Left ventricle myocardium inferior (tissue), 1 donor: ENCODE data around the gene NRP2. TPM values are rescaled to one million over a fixed set of nuclear protein-coding genes. Genes with fewer than 3 reads are reported as not detected.

Experiments
- DNase-seq: peaks from one replicate; pipeline ENCODE4 v3.0.0-alpha.2; 2020
- H3K27ac ChIP-seq: fragments of 200-600 bp; replicated peaks from 2 replicates; pipeline ENCODE4 v1.8.0; 2021
- H3K27me3 ChIP-seq: fragments of 200-600 bp; 2 replicates; pipeline ENCODE4 v1.8.0; 2021; ENCODE audit warnings: low read depth
- H3K36me3 ChIP-seq: fragments of 200-600 bp; 2 replicates; pipeline ENCODE4 v1.8.0; 2021
- H3K4me1 ChIP-seq: fragments of 200-600 bp; 2 replicates; pipeline ENCODE4 v1.8.0; 2021
- H3K4me3 ChIP-seq: fragments of 200-600 bp; 2 replicates; pipeline ENCODE4 v1.8.0; 2021; ENCODE audit warnings: mild to moderate bottlenecking, moderate library complexity
- H3K9me3 ChIP-seq: fragments of 200-600 bp; replicated peaks from 2 replicates; pipeline ENCODE4 v1.8.0; 2021
- intact Hi-C: fragments of 100-400 bp; cut with micrococcal nuclease; formaldehyde crosslinking; loops from one replicate; pipeline ENCODE4 v1.11.0; 2022
- total RNA-seq: library from RNA; stranded (reverse); fragmentation: NEBNext Ultra II Directional; extraction: Animal tissue kit (Norgen Biotek cat#: 25700); gene quantifications from one replicate; pipeline ENCODE4 v1.2.1, GENCODE V29; 2021
- TF ChIP-seq, protein P1 (sequence below): fragments of 200-600 bp; IDR thresholded peaks from 2 replicates; pipeline ENCODE4 v1.8.0; 2021; ENCODE audit warnings: antibody characterized with exemption, mild to moderate bottlenecking, borderline replicate concordance
- donor health status: DM: no; HTN: yes; CAD: no; lungs with severe emphysema.

NRP2 gene
- total RNA-seq, 1 donor from 2014 or later = 7.6 TPM

- Histone ChIP-seq H3K4me1 (peaks cover 15% of the 10 kb centered on the region), H3K27me3 (no peaks in the 10 kb centered on the region), H3K36me3 (no peaks in the 10 kb centered on the region), H3K9me3 (peaks cover 14% of the 10 kb centered on the region), H3K27ac (no peak overlapping the region), H3K4me3 (no peak overlapping the region)
- TF ChIP-seq, protein P1, sequence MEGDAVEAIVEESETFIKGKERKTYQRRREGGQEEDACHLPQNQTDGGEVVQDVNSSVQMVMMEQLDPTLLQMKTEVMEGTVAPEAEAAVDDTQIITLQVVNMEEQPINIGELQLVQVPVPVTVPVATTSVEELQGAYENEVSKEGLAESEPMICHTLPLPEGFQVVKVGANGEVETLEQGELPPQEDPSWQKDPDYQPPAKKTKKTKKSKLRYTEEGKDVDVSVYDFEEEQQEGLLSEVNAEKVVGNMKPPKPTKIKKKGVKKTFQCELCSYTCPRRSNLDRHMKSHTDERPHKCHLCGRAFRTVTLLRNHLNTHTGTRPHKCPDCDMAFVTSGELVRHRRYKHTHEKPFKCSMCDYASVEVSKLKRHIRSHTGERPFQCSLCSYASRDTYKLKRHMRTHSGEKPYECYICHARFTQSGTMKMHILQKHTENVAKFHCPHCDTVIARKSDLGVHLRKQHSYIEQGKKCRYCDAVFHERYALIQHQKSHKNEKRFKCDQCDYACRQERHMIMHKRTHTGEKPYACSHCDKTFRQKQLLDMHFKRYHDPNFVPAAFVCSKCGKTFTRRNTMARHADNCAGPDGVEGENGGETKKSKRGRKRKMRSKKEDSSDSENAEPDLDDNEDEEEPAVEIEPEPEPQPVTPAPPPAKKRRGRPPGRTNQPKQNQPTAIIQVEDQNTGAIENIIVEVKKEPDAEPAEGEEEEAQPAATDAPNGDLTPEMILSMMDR = no peak
- intact Hi-C loops = no loop called here
- DNase-seq = no peak
Measured at GRCh38 chr2:205833864-205834263, 151.6 kb downstream of the NRP2 start.

DNA sequence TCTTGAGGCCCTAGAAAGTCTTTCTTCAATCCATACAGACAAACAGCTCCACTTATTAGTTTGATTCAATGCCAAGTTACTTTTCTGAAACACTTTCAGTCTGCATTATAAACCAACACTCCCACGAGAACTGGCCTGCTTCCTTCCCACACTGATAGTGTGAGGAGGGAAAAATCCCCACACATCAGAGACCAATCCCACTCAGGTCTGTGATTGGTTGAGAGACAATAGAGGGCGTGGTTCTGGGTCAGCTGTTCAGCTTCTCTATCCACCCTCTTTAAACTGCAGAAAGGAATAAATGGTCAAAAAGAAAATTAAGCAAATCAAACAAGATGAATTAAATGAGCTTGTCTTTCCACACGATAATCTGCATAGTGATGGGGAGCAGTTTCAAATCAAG is 152.5 kb downstream of the NRP2 start:
- H3K4me1 ChIP-seq = peaks cover 15% of the 10 kb centered on the region
- no peak for DNase-seq
- H3K27ac ChIP-seq = no peak overlapping the region
- H3K36me3 ChIP-seq = no peaks in the 10 kb centered on the region
- H3K4me3 ChIP-seq = no peak overlapping the region
- TF ChIP-seq, protein P1 = no peak
- H3K9me3 ChIP-seq = peaks cover 23% of the 10 kb centered on the region
- intact Hi-C loops = no loop called here
- H3K27me3 ChIP-seq = no peaks in the 10 kb centered on the region

DNA sequence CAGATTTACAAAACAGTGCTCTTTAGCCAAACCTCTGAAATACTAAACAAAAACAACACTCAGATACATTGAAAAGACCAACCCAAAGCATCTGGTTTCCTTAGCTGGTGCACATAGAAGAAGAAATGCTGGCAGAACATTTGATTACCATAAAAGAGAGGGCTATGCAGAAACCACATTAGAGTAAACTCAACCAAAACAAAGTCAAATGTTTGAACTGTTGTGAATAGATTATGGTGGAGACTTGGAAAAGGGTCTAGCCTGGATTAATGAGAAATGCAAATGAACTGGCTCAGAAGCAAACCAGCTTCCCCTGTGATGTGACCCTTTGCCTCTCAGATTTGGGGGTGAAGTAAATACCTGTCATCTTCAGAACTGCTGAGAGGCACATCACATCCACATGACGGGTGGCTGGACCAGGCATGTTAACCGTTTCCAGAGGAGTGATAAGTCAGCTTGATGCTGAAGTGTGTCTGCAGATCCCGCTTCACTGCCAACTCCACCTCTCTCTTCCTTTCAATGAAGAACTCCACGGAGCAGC is 153.0 kb downstream of the NRP2 start:
- H3K27ac ChIP-seq = no peak overlapping the region
- DNase-seq = no peak
- H3K9me3 ChIP-seq = peaks cover 24% of the 10 kb centered on the region
- no peaks in the 10 kb centered on the region for H3K36me3 ChIP-seq
- TF ChIP-seq, protein P1 = no peak
- no peak overlapping the region for H3K4me3 ChIP-seq
- peaks cover 15% of the 10 kb centered on the region for H3K4me1 ChIP-seq
- intact Hi-C loops = no loop called here
- H3K27me3 ChIP-seq = no peaks in the 10 kb centered on the region

- Histone ChIP-seq H3K4me1 (peaks cover 15% of the 10 kb centered on the region), H3K27ac (no peak overlapping the region), H3K36me3 (no peaks in the 10 kb centered on the region), H3K9me3 (peaks cover 24% of the 10 kb centered on the region), H3K4me3 (no peak overlapping the region), H3K27me3 (no peaks in the 10 kb centered on the region)
- intact Hi-C loops = no loop called here
- no peak for DNase-seq
- TF ChIP-seq, protein P1 = no peak
Measured at GRCh38 chr2:205835923-205836322, 153.6 kb downstream of the NRP2 start.

- Histone ChIP-seq H3K4me3 (no peak overlapping the region), H3K27me3 (no peaks in the 10 kb centered on the region), H3K27ac (no peak overlapping the region), H3K4me1 (peaks cover 15% of the 10 kb centered on the region), H3K36me3 (no peaks in the 10 kb centered on the region), H3K9me3 (peaks cover 24% of the 10 kb centered on the region)
- TF ChIP-seq, protein P1 = no peak
- DNase-seq = no peak
- intact Hi-C loops = no loop called here
Measured at GRCh38 chr2:205836477-205837221, 154.3 kb downstream of the NRP2 start.
